ENCODE results near the gene AGBL1.

The AGBL1 gene

GRCh38 chr15:86649277-86649676, 569.6 kb downstream of the AGBL1 start:
- no peak for DNase-seq (ENCODE audit: low read depth, low spot score)
- CTCF ChIA-PET: no interaction called here

GRCh38 chr15:86650094-86650493, 570.4 kb downstream of the AGBL1 start:
- no peak overlapping the region for H3K4me3 ChIP-seq (ENCODE audit: low read depth, low read length)
- ChIA-PET POLR2A (no interaction called here), CTCF (no interaction called here)
- no peak for TF ChIP-seq CTCF (IDR thresholded peaks at IDR 0.05; ENCODE audit: insufficient read depth, low read length, missing control alignments)
- DNase-seq (ENCODE audit: low read depth, low spot score): no peak

More at GRCh38 chr15:86649277-86649676, 569.6 kb downstream of the AGBL1 start:
- TF ChIP-seq CTCF (IDR thresholded peaks at IDR 0.05; ENCODE audit: insufficient read depth, low read length, missing control alignments): no peak
- H3K4me3 ChIP-seq (ENCODE audit: low read depth, low read length): no peak overlapping the region
- POLR2A ChIA-PET: no interaction called here

GRCh38 chr15:86653344-86654197, 573.9 kb downstream of the AGBL1 start:
- POLR2A ChIA-PET: no interaction called here
- DNase-seq (ENCODE audit: low read depth, low spot score): no peak
- no peak overlapping the region for H3K4me3 ChIP-seq (ENCODE audit: low read depth, low read length)
- TF ChIP-seq CTCF (IDR thresholded peaks at IDR 0.05; ENCODE audit: insufficient read depth, low read length, missing control alignments): no peak
- CTCF ChIA-PET: no interaction called here

- ChIA-PET CTCF (no interaction called here), POLR2A (no interaction called here)
- no peak for DNase-seq (ENCODE audit: low read depth, low spot score)
- no peak overlapping the region for H3K4me3 ChIP-seq (ENCODE audit: low read depth, low read length)
- TF ChIP-seq CTCF (IDR thresholded peaks at IDR 0.05; ENCODE audit: insufficient read depth, low read length, missing control alignments): no peak
Observed at GRCh38 chr15:86654501-86654900, 574.8 kb downstream of the AGBL1 start.

GRCh38 chr15:86657305-86657704, 577.6 kb downstream of the AGBL1 start:
- DNase-seq (ENCODE audit: low read depth, low spot score): no peak
- no peak overlapping the region for H3K4me3 ChIP-seq (ENCODE audit: low read depth, low read length)
- TF ChIP-seq CTCF (IDR thresholded peaks at IDR 0.05; ENCODE audit: insufficient read depth, low read length, missing control alignments): no peak
- CTCF ChIA-PET: no interaction called here
- POLR2A ChIA-PET: no interaction called here

- DNase-seq (ENCODE audit: low read depth, low spot score): no peak
- H3K4me3 ChIP-seq (ENCODE audit: low read depth, low read length): no peak overlapping the region
- TF ChIP-seq CTCF (IDR thresholded peaks at IDR 0.05; ENCODE audit: insufficient read depth, low read length, missing control alignments): no peak
- ChIA-PET POLR2A (no interaction called here), CTCF (no interaction called here)
Observed at GRCh38 chr15:86659724-86660411, 580.2 kb downstream of the AGBL1 start.
